Upper lobe of left lung (tissue), 4 donors: ENCODE measurements around the gene LAMA2.

ENCODE experiments used
- POLR2AphosphoS5 ChIP-seq, 2 donors: sonication (generic); formaldehyde crosslinking; IDR thresholded peaks; one replicate each; pipeline ENCODE4 v1.5.1; 2017; ENCODE audit warnings: antibody characterized with exemption in 2 of 2
- TF ChIP-seq, protein P1 (sequence below), 6 experiments: fragments of 450-650 bp in 4 of 6; fragments of 200-600 bp in 2 of 6; sonication (generic) in 2 of 6; IDR thresholded peaks; one replicate each; pipeline ENCODE4 v1.5.1; 2016 to 2019; ENCODE audit warnings: antibody characterized with exemption in 6 of 6

DNA sequence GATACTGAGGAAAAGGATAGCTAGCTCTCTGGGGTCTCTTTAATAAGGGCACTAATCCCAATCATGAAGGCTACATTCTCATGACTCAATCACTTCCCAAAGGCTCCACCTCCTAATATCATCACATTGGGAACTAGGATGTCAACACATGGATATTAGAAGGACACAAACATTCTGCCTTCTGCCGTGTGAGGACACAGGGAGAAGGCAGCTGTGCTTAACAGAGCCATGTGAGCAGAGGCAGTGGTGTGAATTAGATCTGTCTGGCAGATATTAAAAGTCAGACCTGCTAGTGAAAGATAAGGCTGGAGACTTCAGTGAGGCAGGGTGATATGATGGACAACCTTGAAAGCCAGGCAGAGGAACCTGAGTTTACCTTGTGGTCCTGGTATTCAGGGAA lies 485.1 kb downstream of the LAMA2 start:
- TF ChIP-seq POLR2AphosphoS5 (IDR thresholded peaks at IDR 0.05): no peak
- TF ChIP-seq, protein P1, sequence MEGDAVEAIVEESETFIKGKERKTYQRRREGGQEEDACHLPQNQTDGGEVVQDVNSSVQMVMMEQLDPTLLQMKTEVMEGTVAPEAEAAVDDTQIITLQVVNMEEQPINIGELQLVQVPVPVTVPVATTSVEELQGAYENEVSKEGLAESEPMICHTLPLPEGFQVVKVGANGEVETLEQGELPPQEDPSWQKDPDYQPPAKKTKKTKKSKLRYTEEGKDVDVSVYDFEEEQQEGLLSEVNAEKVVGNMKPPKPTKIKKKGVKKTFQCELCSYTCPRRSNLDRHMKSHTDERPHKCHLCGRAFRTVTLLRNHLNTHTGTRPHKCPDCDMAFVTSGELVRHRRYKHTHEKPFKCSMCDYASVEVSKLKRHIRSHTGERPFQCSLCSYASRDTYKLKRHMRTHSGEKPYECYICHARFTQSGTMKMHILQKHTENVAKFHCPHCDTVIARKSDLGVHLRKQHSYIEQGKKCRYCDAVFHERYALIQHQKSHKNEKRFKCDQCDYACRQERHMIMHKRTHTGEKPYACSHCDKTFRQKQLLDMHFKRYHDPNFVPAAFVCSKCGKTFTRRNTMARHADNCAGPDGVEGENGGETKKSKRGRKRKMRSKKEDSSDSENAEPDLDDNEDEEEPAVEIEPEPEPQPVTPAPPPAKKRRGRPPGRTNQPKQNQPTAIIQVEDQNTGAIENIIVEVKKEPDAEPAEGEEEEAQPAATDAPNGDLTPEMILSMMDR (IDR thresholded peaks at IDR 0.05): no peak
